Measurements from ENCODE around the gene DLGAP4. TPM values are rescaled to one million over a fixed set of nuclear protein-coding genes. Genes with fewer than 3 reads are reported as not detected.

The DLGAP4 gene
- total and polyA plus RNA-seq, 9 of the 15 experiments (the other 6 are each of a cell fraction or from before 2014, with no cell fraction given), result 0.31 to 34.1 (median 4.5) TPM

DNA sequence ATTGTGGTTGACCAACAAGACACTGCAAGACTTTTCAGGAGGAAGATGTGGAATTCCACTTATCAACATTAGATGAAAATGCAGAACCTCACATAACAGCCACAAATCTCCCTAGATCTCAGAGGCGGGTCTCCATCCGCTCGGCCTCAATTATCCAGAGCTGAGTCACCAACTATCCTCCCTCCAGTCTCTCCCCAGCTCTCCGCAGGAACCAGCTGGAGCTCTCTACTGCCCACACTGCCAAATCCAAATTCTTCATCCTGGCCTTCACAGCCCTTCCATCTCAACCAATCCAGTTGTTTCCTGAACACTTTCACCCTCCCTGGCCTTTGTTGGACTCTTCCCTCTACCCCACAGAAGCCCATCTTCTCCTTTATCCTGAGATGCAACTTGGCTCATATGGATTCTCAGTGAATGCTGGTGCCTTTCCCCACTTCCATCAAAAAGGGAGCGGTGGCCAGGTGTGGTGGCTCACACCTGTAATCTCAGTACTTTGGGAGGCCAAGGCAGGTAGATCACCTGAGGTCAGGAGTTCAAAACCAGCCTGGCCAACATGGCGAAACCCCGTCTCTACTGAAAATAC, 263.8 kb downstream of the DLGAP4 start (continued):
- TF ChIP-seq, protein P1, sequence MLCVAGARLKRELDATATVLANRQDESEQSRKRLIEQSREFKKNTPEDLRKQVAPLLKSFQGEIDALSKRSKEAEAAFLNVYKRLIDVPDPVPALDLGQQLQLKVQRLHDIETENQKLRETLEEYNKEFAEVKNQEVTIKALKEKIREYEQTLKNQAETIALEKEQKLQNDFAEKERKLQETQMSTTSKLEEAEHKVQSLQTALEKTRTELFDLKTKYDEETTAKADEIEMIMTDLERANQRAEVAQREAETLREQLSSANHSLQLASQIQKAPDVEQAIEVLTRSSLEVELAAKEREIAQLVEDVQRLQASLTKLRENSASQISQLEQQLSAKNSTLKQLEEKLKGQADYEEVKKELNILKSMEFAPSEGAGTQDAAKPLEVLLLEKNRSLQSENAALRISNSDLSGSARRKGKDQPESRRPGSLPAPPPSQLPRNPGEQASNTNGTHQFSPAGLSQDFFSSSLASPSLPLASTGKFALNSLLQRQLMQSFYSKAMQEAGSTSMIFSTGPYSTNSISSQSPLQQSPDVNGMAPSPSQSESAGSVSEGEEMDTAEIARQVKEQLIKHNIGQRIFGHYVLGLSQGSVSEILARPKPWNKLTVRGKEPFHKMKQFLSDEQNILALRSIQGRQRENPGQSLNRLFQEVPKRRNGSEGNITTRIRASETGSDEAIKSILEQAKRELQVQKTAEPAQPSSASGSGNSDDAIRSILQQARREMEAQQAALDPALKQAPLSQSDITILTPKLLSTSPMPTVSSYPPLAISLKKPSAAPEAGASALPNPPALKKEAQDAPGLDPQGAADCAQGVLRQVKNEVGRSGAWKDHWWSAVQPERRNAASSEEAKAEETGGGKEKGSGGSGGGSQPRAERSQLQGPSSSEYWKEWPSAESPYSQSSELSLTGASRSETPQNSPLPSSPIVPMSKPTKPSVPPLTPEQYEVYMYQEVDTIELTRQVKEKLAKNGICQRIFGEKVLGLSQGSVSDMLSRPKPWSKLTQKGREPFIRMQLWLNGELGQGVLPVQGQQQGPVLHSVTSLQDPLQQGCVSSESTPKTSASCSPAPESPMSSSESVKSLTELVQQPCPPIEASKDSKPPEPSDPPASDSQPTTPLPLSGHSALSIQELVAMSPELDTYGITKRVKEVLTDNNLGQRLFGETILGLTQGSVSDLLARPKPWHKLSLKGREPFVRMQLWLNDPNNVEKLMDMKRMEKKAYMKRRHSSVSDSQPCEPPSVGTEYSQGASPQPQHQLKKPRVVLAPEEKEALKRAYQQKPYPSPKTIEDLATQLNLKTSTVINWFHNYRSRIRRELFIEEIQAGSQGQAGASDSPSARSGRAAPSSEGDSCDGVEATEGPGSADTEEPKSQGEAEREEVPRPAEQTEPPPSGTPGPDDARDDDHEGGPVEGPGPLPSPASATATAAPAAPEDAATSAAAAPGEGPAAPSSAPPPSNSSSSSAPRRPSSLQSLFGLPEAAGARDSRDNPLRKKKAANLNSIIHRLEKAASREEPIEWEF (CRISPR knock-in tag; IDR thresholded peaks at IDR 0.05), result no peak
- no peak for TF ChIP-seq ZNF282 (CRISPR knock-in tag; IDR thresholded peaks at IDR 0.05)
- TF ChIP-seq SMARCA4 (IDR thresholded peaks at IDR 0.05), result peak; percentile 67
- TF ChIP-seq PCBP1 (IDR thresholded peaks at IDR 0.05; ENCODE audit: low read depth, low read length, poor library complexity, severe bottlenecking), result no peak
- peak; percentile 57; the same call in 1 of the 2 replicates for TF ChIP-seq ETV1 (tag; conservative IDR thresholded peaks at IDR 0.05; ENCODE audit: low read depth)
- TF ChIP-seq GATA2 (CRISPR knock-in tag; IDR thresholded peaks at IDR 0.05), result no peak; the same call in 1 of the 2 replicates
- no peak for TF ChIP-seq XRCC5 (IDR thresholded peaks at IDR 0.05; ENCODE audit: low read depth, low read length)
- TF ChIP-seq ARID1B (IDR thresholded peaks at IDR 0.05), result peak; percentile 61
- no peak for TF ChIP-seq TAF7 (tag; IDR thresholded peaks at IDR 0.05)
- TF ChIP-seq, protein P2, sequence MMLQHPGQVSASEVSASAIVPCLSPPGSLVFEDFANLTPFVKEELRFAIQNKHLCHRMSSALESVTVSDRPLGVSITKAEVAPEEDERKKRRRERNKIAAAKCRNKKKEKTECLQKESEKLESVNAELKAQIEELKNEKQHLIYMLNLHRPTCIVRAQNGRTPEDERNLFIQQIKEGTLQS (IDR thresholded peaks at IDR 0.05), result peak; percentile 68
- TF ChIP-seq, protein P2 (CRISPR knock-in tag; conservative IDR thresholded peaks at IDR 0.05), result no peak
- no peak for TF ChIP-seq CBFB (CRISPR knock-in tag; IDR thresholded peaks at IDR 0.05)
- TF ChIP-seq, protein P3, sequence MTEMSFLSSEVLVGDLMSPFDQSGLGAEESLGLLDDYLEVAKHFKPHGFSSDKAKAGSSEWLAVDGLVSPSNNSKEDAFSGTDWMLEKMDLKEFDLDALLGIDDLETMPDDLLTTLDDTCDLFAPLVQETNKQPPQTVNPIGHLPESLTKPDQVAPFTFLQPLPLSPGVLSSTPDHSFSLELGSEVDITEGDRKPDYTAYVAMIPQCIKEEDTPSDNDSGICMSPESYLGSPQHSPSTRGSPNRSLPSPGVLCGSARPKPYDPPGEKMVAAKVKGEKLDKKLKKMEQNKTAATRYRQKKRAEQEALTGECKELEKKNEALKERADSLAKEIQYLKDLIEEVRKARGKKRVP (CRISPR knock-in tag; IDR thresholded peaks at IDR 0.05), result no peak
- TF ChIP-seq, protein P4, sequence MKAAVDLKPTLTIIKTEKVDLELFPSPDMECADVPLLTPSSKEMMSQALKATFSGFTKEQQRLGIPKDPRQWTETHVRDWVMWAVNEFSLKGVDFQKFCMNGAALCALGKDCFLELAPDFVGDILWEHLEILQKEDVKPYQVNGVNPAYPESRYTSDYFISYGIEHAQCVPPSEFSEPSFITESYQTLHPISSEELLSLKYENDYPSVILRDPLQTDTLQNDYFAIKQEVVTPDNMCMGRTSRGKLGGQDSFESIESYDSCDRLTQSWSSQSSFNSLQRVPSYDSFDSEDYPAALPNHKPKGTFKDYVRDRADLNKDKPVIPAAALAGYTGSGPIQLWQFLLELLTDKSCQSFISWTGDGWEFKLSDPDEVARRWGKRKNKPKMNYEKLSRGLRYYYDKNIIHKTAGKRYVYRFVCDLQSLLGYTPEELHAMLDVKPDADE (conservative IDR thresholded peaks at IDR 0.05; ENCODE audit: control insufficient read depth, low read depth, low read length), result no peak
- TF ChIP-seq ZFPM2 (CRISPR knock-in tag; IDR thresholded peaks at IDR 0.05), result no peak
- TF ChIP-seq ATF7 (IDR thresholded peaks at IDR 0.05), result 0 out of 2 replicates have a peak, but pooled peaks have one; percentile 17
- peak; percentile 26 for TF ChIP-seq DACH1 (IDR thresholded peaks at IDR 0.05; ENCODE audit: partially characterized antibody)
- TF ChIP-seq SOX6 (IDR thresholded peaks at IDR 0.05), result no peak
- no peak for TF ChIP-seq HDAC2 (IDR thresholded peaks at IDR 0.05)
- TF ChIP-seq TGIF2 (CRISPR knock-in tag; IDR thresholded peaks at IDR 0.05), result no peak

Measured in K562 (cell line).